Liver (tissue), 9 donors: ENCODE measurements around the gene VSIG10. TPM values are rescaled to one million over a fixed set of nuclear protein-coding genes. Genes with fewer than 3 reads are reported as not detected.

Experiments
- DNase-seq: peaks from one replicate; pipeline ENCODE4 v3.0.0-alpha.2; 2017; ENCODE audit warnings: low spot score
- H3K27ac ChIP-seq, 2 donors: one replicate each; pipeline ENCODE4 v1.7.0; 2013; ENCODE audit warnings: inconsistent platforms in 2 of 2, low read length in 2 of 2, control low read depth in 1 of 2, low read depth in 1 of 2, mild to moderate bottlenecking in 1 of 2
- H3K27me3 ChIP-seq, 4 donors: one replicate each; pipeline versions ENCODE4 v1.6.1 to v1.7.0; 2013; ENCODE audit warnings: low read length in 3 of 4, inconsistent platforms in 1 of 4, mild to moderate bottlenecking in 1 of 4, moderate library complexity in 1 of 4; ENCODE audit not compliant: control insufficient read depth in 4 of 4, insufficient read depth in 4 of 4
- H3K36me3 ChIP-seq, 4 donors: one replicate each; pipeline versions ENCODE4 v1.6.1 to v1.7.0; 2013; ENCODE audit warnings: low read length in 3 of 4, mild to moderate bottlenecking in 3 of 4, low read depth in 1 of 4, moderate library complexity in 1 of 4; ENCODE audit not compliant: control insufficient read depth in 4 of 4, insufficient read depth in 3 of 4
- H3K4me1 ChIP-seq, 4 donors: one replicate each; pipeline versions ENCODE4 v1.6.1 to v1.7.0; 2013; ENCODE audit warnings: low read length in 3 of 4, mild to moderate bottlenecking in 3 of 4, moderate library complexity in 1 of 4; ENCODE audit not compliant: control insufficient read depth in 4 of 4, insufficient read depth in 4 of 4
- H3K4me3 ChIP-seq, 3 donors: one replicate each; pipeline versions ENCODE4 v1.6.1 to v1.7.0; 2013; ENCODE audit warnings: low read length in 3 of 3, control low read depth in 1 of 3, low read depth in 1 of 3, mild to moderate bottlenecking in 1 of 3
- H3K9ac ChIP-seq, 2 donors: one replicate each; pipeline ENCODE4 v1.7.0; 2013; ENCODE audit warnings: low read length in 2 of 2, mild to moderate bottlenecking in 2 of 2, moderate library complexity in 2 of 2, control low read depth in 1 of 2, low read depth in 1 of 2
- H3K9me3 ChIP-seq, 4 donors: one replicate each; pipeline versions ENCODE4 v1.6.1 to v1.7.0; 2013; ENCODE audit warnings: low read length in 3 of 4; ENCODE audit not compliant: control insufficient read depth in 4 of 4
- EGR1 ChIP-seq, 2 donors: IDR thresholded peaks; 2 replicates each; pipeline ENCODE4 v1.6.1; 2016 to 2018; ENCODE audit warnings: antibody characterized with exemption in 2 of 2, low read depth in 2 of 2
- FOXA1 ChIP-seq: IDR thresholded peaks from 2 replicates; pipeline ENCODE4 v1.6.1; 2016; ENCODE audit warnings: antibody characterized with exemption
- FOXA2 ChIP-seq: IDR thresholded peaks from 2 replicates; pipeline ENCODE4 v1.6.1; 2016; ENCODE audit warnings: antibody characterized with exemption
- GABPA ChIP-seq, 2 donors: IDR thresholded peaks in 1 of 2; conservative IDR thresholded peaks in 1 of 2; 2 replicates each; pipeline ENCODE4 v1.6.1; 2016; ENCODE audit warnings: antibody characterized with exemption in 2 of 2, mild to moderate bottlenecking in 1 of 2, moderate library complexity in 1 of 2
- HNF4A ChIP-seq, 2 donors: conservative IDR thresholded peaks; 2 replicates each; pipeline ENCODE4 v1.6.1; 2016; ENCODE audit warnings: antibody characterized with exemption in 2 of 2, mild to moderate bottlenecking in 2 of 2
- HNF4G ChIP-seq: IDR thresholded peaks from 2 replicates; pipeline ENCODE4 v1.6.1; 2016; ENCODE audit warnings: antibody characterized with exemption
- JUND ChIP-seq, 2 donors: IDR thresholded peaks; 2 replicates each; pipeline ENCODE4 v1.6.1; 2016; ENCODE audit warnings: antibody characterized with exemption in 2 of 2
- NR2F2 ChIP-seq: IDR thresholded peaks from 2 replicates; pipeline ENCODE4 v1.6.1; 2016; ENCODE audit warnings: antibody characterized with exemption
- RAD21 ChIP-seq, 2 donors: IDR thresholded peaks; 2 replicates each; pipeline ENCODE4 v1.6.1; 2016; ENCODE audit warnings: antibody characterized with exemption in 2 of 2, mild to moderate bottlenecking in 2 of 2
- RXRA ChIP-seq, 2 donors: IDR thresholded peaks; 2 replicates each; pipeline ENCODE4 v1.6.1; 2017 to 2018; ENCODE audit warnings: antibody characterized with exemption in 2 of 2, mild to moderate bottlenecking in 1 of 2
- SP1 ChIP-seq: IDR thresholded peaks from 2 replicates; pipeline ENCODE4 v1.6.1; 2018; ENCODE audit warnings: antibody characterized with exemption, mild to moderate bottlenecking
- TAF1 ChIP-seq: conservative IDR thresholded peaks from 2 replicates; pipeline ENCODE4 v1.6.1; 2016; ENCODE audit warnings: antibody characterized with exemption, mild to moderate bottlenecking
- YY1 ChIP-seq: IDR thresholded peaks from 2 replicates; pipeline ENCODE4 v1.6.1; 2016; ENCODE audit warnings: antibody characterized with exemption, mild to moderate bottlenecking
- WGBS: extraction: QIAGEN DNeasy Blood & Tissue Kit; methylation state at CpG from one replicate; pipeline ENCODE4 v1.1.7; 2013; 5-methylcytosine and 5-hydroxymethylcytosine counted together
- polyA plus RNA-seq, 2 donors: library from polyadenylated mRNA; stranded (reverse) in 1 of 2; unstranded in 1 of 2; fragments of 200-250 nt in 1 of 2; fragments of >200 nt in 1 of 2; fragmentation: Nextera tagmentation in 1 of 2; extraction: Ambion mirVana in 1 of 2; gene quantifications; one replicate each; pipeline versions ENCODE4 v1.2.1 to v1.2.3, GENCODE V29; 2013 to 2015
- total RNA-seq, 2 donors: library from RNA; depleted of rRNA; stranded (reverse); fragments of >200 nt; gene quantifications; one replicate each; pipeline ENCODE4 v1.2.3, GENCODE V29; 2014
- TF ChIP-seq, protein P1 (sequence below): IDR thresholded peaks from 2 replicates; pipeline ENCODE4 v1.6.1; 2016; ENCODE audit warnings: antibody characterized with exemption
- TF ChIP-seq, protein P2 (sequence below): IDR thresholded peaks from 2 replicates; pipeline ENCODE4 v1.6.1; 2016; ENCODE audit warnings: antibody characterized with exemption, mild to moderate bottlenecking
- TF ChIP-seq, protein P3 (sequence below): IDR thresholded peaks from 2 replicates; pipeline ENCODE4 v1.6.1; 2016; ENCODE audit warnings: antibody characterized with exemption
- TF ChIP-seq, protein P4 (sequence below): fragments of 150-350 bp; IDR thresholded peaks from 2 replicates; pipeline ENCODE4 v1.5.1; 2017; ENCODE audit warnings: improper control_type of control experiment, low read depth, low read length; ENCODE audit not compliant: missing input control
- TF ChIP-seq, protein P5 (sequence below): IDR thresholded peaks from 2 replicates; pipeline ENCODE4 v1.6.1; 2016; ENCODE audit warnings: antibody characterized with exemption
- donor health status: healthy.
- donor health status: healthy.
- donor health status: healthy.
- donor health status: healthy.
- donor health status: healthy.

Gene VSIG10
- total and polyA plus RNA-seq, 4 donors, result 9.8 to 16.4 (median 11.7) TPM

DNA sequence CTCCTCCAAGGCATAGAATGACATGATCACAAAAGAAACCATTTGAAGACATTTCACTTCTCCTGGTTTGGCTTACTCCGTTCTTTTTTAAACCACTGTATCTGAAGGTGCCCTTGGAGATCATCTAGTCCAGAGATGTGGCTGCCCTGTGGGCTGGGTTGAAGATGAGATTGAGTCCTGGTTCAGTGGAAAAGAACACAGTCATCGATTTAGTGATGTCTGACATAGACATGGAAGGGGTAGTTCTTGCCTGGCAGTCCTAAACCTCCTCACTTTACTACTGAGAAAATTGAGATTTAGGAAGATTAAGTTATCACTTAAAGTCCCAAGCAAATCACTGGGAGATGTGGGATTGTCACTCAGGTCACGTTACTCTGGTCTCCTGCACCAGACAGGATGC is 2.8 kb downstream of the VSIG10 start:
- TF ChIP-seq JUND (IDR thresholded peaks at IDR 0.05) (no peak), EGR1 (IDR thresholded peaks at IDR 0.05; ENCODE audit: low read depth in 2 of 2) (no peak), RAD21 (IDR thresholded peaks at IDR 0.05) (no peak), TAF1 (no peak), FOXA2 (no peak), HNF4A (conservative IDR thresholded peaks at IDR 0.05) (no peak), RXRA (IDR thresholded peaks at IDR 0.05) (no peak)
- TF ChIP-seq, protein P1, sequence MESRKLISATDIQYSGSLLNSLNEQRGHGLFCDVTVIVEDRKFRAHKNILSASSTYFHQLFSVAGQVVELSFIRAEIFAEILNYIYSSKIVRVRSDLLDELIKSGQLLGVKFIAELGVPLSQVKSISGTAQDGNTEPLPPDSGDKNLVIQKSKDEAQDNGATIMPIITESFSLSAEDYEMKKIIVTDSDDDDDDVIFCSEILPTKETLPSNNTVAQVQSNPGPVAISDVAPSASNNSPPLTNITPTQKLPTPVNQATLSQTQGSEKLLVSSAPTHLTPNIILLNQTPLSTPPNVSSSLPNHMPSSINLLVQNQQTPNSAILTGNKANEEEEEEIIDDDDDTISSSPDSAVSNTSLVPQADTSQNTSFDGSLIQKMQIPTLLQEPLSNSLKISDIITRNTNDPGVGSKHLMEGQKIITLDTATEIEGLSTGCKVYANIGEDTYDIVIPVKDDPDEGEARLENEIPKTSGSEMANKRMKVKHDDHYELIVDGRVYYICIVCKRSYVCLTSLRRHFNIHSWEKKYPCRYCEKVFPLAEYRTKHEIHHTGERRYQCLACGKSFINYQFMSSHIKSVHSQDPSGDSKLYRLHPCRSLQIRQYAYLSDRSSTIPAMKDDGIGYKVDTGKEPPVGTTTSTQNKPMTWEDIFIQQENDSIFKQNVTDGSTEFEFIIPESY, result no peak
- TF ChIP-seq, protein P2, sequence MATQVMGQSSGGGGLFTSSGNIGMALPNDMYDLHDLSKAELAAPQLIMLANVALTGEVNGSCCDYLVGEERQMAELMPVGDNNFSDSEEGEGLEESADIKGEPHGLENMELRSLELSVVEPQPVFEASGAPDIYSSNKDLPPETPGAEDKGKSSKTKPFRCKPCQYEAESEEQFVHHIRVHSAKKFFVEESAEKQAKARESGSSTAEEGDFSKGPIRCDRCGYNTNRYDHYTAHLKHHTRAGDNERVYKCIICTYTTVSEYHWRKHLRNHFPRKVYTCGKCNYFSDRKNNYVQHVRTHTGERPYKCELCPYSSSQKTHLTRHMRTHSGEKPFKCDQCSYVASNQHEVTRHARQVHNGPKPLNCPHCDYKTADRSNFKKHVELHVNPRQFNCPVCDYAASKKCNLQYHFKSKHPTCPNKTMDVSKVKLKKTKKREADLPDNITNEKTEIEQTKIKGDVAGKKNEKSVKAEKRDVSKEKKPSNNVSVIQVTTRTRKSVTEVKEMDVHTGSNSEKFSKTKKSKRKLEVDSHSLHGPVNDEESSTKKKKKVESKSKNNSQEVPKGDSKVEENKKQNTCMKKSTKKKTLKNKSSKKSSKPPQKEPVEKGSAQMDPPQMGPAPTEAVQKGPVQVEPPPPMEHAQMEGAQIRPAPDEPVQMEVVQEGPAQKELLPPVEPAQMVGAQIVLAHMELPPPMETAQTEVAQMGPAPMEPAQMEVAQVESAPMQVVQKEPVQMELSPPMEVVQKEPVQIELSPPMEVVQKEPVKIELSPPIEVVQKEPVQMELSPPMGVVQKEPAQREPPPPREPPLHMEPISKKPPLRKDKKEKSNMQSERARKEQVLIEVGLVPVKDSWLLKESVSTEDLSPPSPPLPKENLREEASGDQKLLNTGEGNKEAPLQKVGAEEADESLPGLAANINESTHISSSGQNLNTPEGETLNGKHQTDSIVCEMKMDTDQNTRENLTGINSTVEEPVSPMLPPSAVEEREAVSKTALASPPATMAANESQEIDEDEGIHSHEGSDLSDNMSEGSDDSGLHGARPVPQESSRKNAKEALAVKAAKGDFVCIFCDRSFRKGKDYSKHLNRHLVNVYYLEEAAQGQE, result no peak
- TF ChIP-seq, protein P3, sequence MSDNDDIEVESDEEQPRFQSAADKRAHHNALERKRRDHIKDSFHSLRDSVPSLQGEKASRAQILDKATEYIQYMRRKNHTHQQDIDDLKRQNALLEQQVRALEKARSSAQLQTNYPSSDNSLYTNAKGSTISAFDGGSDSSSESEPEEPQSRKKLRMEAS, result no peak
- H3K9me3 ChIP-seq, result no peaks in the 10 kb centered on the region
- H3K27me3 ChIP-seq, result no peaks in the 10 kb centered on the region
- H3K4me3 ChIP-seq, result no peak overlapping the region
- no peaks in the 10 kb centered on the region for H3K36me3 ChIP-seq
- no peak overlapping the region for H3K9ac ChIP-seq
- WGBS, result 95% methylated on average over 3 of the region's 3 CpGs
- H3K27ac ChIP-seq, result no peak overlapping the region
- DNase-seq, result no peak
- H3K4me1 ChIP-seq, result peaks cover 0 to 15% (median 5%) of the 10 kb centered on the region in 4 donors

DNA sequence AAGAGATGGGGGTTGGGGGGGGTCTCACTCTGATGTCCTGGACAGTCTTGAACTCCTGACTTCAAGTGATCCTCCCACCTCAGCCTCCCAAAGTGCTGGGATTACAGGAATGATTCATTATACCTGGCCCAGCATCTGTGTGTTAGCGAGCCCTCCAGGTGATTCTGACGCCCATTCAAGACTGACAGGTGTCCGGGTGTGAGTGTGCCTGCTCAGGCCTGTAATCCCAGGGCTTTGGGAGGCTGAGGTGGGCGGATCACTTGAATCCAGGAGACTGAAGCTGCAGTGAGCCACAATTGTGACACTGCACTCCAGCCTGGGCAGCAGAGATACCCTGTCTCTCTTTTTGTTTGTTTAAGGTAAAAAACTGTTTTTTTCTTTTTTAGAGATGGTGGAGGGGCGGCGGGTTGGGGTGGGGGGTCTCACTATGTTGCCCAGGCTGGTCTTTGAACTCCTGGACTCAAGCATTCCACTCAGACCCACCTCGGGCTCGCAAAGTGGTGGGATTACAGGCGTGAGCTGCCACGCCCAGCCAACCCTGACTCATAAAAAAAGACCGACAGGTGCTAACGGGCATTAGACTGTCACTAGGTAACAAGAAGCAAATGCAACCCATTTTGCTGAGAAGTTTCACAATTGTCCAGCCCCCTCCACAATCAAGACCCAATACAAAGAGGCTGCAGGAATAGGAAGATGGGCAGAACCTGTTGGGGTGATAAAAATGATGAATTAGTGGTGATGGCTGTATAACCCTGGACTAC is 4.7 kb downstream of the VSIG10 start:
- DNase-seq, result no peak
- H3K4me1 ChIP-seq, result peaks cover 0 to 10% (median 3%) of the 10 kb centered on the region in 4 donors
- H3K9me3 ChIP-seq, result no peaks in the 10 kb centered on the region
- no peak overlapping the region for H3K9ac ChIP-seq
- H3K36me3 ChIP-seq, result no peaks in the 10 kb centered on the region
- H3K4me3 ChIP-seq, result no peak overlapping the region
- 90% methylated on average over 12 of the region's 12 CpGs for WGBS
- H3K27ac ChIP-seq, result no peak overlapping the region
- no peaks in the 10 kb centered on the region for H3K27me3 ChIP-seq
- TF ChIP-seq FOXA2 (no peak), RAD21 (IDR thresholded peaks at IDR 0.05) (no peak), FOXA1 (no peak), TAF1 (no peak), GABPA (IDR thresholded peaks at IDR 0.05 in 1 of 2, conservative IDR thresholded peaks at IDR 0.05 in 1 of 2) (no peak), SP1 (no peak), NR2F2 (no peak), YY1 (no peak), HNF4G (no peak), RXRA (IDR thresholded peaks at IDR 0.05) (no peak), HNF4A (conservative IDR thresholded peaks at IDR 0.05) (no peak)
- TF ChIP-seq, protein P4, sequence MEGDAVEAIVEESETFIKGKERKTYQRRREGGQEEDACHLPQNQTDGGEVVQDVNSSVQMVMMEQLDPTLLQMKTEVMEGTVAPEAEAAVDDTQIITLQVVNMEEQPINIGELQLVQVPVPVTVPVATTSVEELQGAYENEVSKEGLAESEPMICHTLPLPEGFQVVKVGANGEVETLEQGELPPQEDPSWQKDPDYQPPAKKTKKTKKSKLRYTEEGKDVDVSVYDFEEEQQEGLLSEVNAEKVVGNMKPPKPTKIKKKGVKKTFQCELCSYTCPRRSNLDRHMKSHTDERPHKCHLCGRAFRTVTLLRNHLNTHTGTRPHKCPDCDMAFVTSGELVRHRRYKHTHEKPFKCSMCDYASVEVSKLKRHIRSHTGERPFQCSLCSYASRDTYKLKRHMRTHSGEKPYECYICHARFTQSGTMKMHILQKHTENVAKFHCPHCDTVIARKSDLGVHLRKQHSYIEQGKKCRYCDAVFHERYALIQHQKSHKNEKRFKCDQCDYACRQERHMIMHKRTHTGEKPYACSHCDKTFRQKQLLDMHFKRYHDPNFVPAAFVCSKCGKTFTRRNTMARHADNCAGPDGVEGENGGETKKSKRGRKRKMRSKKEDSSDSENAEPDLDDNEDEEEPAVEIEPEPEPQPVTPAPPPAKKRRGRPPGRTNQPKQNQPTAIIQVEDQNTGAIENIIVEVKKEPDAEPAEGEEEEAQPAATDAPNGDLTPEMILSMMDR, result no peak
- TF ChIP-seq, protein P5, sequence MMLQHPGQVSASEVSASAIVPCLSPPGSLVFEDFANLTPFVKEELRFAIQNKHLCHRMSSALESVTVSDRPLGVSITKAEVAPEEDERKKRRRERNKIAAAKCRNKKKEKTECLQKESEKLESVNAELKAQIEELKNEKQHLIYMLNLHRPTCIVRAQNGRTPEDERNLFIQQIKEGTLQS, result no peak
- TF ChIP-seq, protein P3, result no peak
- TF ChIP-seq, protein P2, result no peak
